Keratinocyte (primary cell): ENCODE data around the gene SYPL2. TPM values are rescaled to one million over a fixed set of nuclear protein-coding genes. Genes with fewer than 3 reads are reported as not detected.

Source experiments
- DNase-seq: peaks from one replicate; pipeline ENCODE4 v3.0.0-alpha.2; 2011; ENCODE audit warnings: low read depth, missing footprints, low spot score
- FAIRE-seq: peaks from 2 replicates; lab custom pipeline; 2011; peaks lifted over from hg19 to GRCh38; lab: Jason Lieb, UNC
- H2AFZ ChIP-seq: 2 replicates; pipeline ENCODE4 v1.6.0; 2012; ENCODE audit warnings: low read length, control low read depth, inconsistent platforms; ENCODE audit not compliant: control insufficient read depth
- H3K27ac ChIP-seq: 2 replicates; pipeline ENCODE4 v1.5.1; 2011; ENCODE audit warnings: low read length; ENCODE audit not compliant: control insufficient read depth, insufficient read depth
- H3K27me3 ChIP-seq: 3 replicates; pipeline ENCODE4 v1.6.0; 2011; ENCODE audit warnings: low read length; ENCODE audit not compliant: control insufficient read depth, insufficient read depth; ENCODE audit errors: extremely low read depth
- H3K36me3 ChIP-seq, 2 experiments: 2 replicates in 1 of 2; 3 replicates in 1 of 2; pipeline ENCODE4 v1.5.1; 2011; ENCODE audit warnings: low read length in 2 of 2, mild to moderate bottlenecking in 1 of 2; ENCODE audit not compliant: control insufficient read depth in 2 of 2, insufficient read depth in 2 of 2; ENCODE audit errors: extremely low read depth in 1 of 2
- H3K4me1 ChIP-seq: 3 replicates; pipeline ENCODE4 v1.5.1; 2011; ENCODE audit warnings: low read length; ENCODE audit not compliant: control insufficient read depth, insufficient read depth; ENCODE audit errors: extremely low read depth
- H3K4me2 ChIP-seq: 3 replicates; pipeline ENCODE4 v1.6.0; 2011; ENCODE audit warnings: low read depth, low read length; ENCODE audit not compliant: control insufficient read depth, insufficient read depth; ENCODE audit errors: extremely low read depth
- H3K4me3 ChIP-seq, 3 experiments: fragments of 200-600 bp in 1 of 3; sonication (generic) in 1 of 3; 2 replicates in 2 of 3; 3 replicates in 1 of 3; pipeline ENCODE4 v1.5.1; 2011 to 2016; ENCODE audit warnings: low read length in 3 of 3, mild to moderate bottlenecking in 3 of 3, control low read depth in 2 of 3, inconsistent platforms in 1 of 3, low read depth in 1 of 3, mixed read lengths in 1 of 3, mixed run types in 1 of 3, moderate library complexity in 1 of 3; ENCODE audit not compliant: control insufficient read depth in 2 of 3, insufficient read depth in 2 of 3; ENCODE audit errors: extremely low read depth in 1 of 3
- H3K79me2 ChIP-seq: 2 replicates; pipeline ENCODE4 v1.6.0; 2012; ENCODE audit warnings: low read length; ENCODE audit not compliant: control insufficient read depth, insufficient read depth
- H3K9ac ChIP-seq: 3 replicates; pipeline ENCODE4 v1.6.0; 2011; ENCODE audit warnings: low read length; ENCODE audit not compliant: control insufficient read depth, insufficient read depth; ENCODE audit errors: extremely low read depth
- H3K9me1 ChIP-seq: 3 replicates; pipeline ENCODE4 v1.6.0; 2011; ENCODE audit warnings: low read length; ENCODE audit not compliant: control insufficient read depth, insufficient read depth; ENCODE audit errors: extremely low read depth
- H3K9me3 ChIP-seq: 2 replicates; pipeline ENCODE4 v1.5.1; 2012; ENCODE audit warnings: low read depth, low read length; ENCODE audit not compliant: control insufficient read depth
- H4K20me1 ChIP-seq: 3 replicates; pipeline ENCODE4 v1.6.0; 2011; ENCODE audit warnings: low read length; ENCODE audit not compliant: control insufficient read depth, insufficient read depth; ENCODE audit errors: extremely low read depth
- EZH2 ChIP-seq: IDR thresholded peaks from one replicate; pipeline ENCODE4 v1.6.1; 2012; ENCODE audit warnings: inconsistent platforms, mild to moderate bottlenecking, low read length, moderate library complexity
- dilution Hi-C: fragments of 300-500 bp; cut with MboI; formaldehyde crosslinking; loops from one replicate; pipeline ENCODE4 v1.7.0; 2020; ENCODE audit warnings: low sequenced_read_pairs; ENCODE audit not compliant: extremely low pct_ligation_motif_present
- polyA plus RNA-seq, 5 experiments: library from polyadenylated mRNA; depleted of rRNA in 3 of 5; stranded (reverse) in 3 of 5; stranded (forward) in 1 of 5; unstranded in 1 of 5; fragments of >200 nt; gene quantifications; 1 replicate in 1 of 5; 2 replicates in 3 of 5; 3 replicates in 1 of 5; pipeline versions ENCODE4 v1.2.1 to v1.2.3, GENCODE V29; 2011 to 2012; ENCODE audit warnings: missing spikeins in 2 of 5, low read depth in 1 of 5, low replicate concordance in 1 of 5
- TF ChIP-seq, protein P1 (sequence below), 3 experiments: IDR thresholded peaks in 1 of 3; conservative IDR thresholded peaks in 1 of 3; optimal IDR thresholded peaks in 1 of 3; 2 replicates in 2 of 3; 3 replicates in 1 of 3; pipeline versions ENCODE3 to v1.5.1; 2011; ENCODE audit warnings: low read length in 3 of 3, mild to moderate bottlenecking in 3 of 3, moderate library complexity in 2 of 3, control low read depth in 1 of 3, inconsistent platforms in 1 of 3; ENCODE audit not compliant: insufficient read depth in 2 of 3; ENCODE audit errors: extremely low read depth in 1 of 3

SYPL2 gene
- polyA plus RNA-seq, 1 donor (not counting 4 experiments of a cell fraction or from before 2014, with no cell fraction given): not detected

DNA sequence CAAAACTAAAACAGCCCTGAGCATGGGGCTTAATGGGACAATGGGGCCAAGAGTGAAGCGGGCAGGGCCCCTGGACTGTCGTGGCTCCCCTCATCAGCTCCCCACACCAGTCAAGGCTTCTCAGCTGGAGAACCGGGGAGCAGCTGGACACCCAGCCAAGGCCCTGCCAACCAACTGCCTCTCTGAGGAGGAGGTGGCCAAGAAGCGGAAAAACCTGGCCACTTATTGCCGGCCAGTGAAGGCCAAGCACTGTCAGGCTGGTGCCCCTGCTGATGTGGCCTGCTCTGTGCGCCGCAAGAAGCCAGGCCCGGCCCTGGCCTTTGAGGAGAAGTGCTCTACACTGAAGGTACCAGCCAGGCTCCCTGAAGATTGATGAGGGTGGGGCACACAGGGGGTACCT, 25.0 kb downstream of the SYPL2 start:
- no peaks in the 10 kb centered on the region for H3K9me3 ChIP-seq
- H3K9ac ChIP-seq: no peak overlapping the region
- no peaks in the 10 kb centered on the region for H3K9me1 ChIP-seq
- no peak overlapping the region for H2AFZ ChIP-seq
- H3K4me3 ChIP-seq: no peak overlapping the region
- H3K4me1 ChIP-seq: peaks cover 7% of the 10 kb centered on the region
- DNase-seq: no peak
- no peak overlapping the region for H3K27ac ChIP-seq
- no peaks in the 10 kb centered on the region for H3K27me3 ChIP-seq
- no peaks in the 10 kb centered on the region for H4K20me1 ChIP-seq
- H3K36me3 ChIP-seq: peaks cover 14% of the 10 kb centered on the region in 2 experiments
- peaks cover 7% of the 10 kb centered on the region for H3K79me2 ChIP-seq
- TF ChIP-seq, protein P1, sequence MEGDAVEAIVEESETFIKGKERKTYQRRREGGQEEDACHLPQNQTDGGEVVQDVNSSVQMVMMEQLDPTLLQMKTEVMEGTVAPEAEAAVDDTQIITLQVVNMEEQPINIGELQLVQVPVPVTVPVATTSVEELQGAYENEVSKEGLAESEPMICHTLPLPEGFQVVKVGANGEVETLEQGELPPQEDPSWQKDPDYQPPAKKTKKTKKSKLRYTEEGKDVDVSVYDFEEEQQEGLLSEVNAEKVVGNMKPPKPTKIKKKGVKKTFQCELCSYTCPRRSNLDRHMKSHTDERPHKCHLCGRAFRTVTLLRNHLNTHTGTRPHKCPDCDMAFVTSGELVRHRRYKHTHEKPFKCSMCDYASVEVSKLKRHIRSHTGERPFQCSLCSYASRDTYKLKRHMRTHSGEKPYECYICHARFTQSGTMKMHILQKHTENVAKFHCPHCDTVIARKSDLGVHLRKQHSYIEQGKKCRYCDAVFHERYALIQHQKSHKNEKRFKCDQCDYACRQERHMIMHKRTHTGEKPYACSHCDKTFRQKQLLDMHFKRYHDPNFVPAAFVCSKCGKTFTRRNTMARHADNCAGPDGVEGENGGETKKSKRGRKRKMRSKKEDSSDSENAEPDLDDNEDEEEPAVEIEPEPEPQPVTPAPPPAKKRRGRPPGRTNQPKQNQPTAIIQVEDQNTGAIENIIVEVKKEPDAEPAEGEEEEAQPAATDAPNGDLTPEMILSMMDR (optimal IDR thresholded peaks at IDR 0.05 in 1 of 3, IDR thresholded peaks at IDR 0.05 in 1 of 3, conservative IDR thresholded peaks at IDR 0.05 in 1 of 3; ENCODE audit: extremely low read depth in 1 of 3, insufficient read depth in 2 of 3, low read length in 3 of 3): no peak
- no peak for TF ChIP-seq EZH2
- no peak for FAIRE-seq
- dilution Hi-C loops: no loop called here
- no peak overlapping the region for H3K4me2 ChIP-seq

DNA sequence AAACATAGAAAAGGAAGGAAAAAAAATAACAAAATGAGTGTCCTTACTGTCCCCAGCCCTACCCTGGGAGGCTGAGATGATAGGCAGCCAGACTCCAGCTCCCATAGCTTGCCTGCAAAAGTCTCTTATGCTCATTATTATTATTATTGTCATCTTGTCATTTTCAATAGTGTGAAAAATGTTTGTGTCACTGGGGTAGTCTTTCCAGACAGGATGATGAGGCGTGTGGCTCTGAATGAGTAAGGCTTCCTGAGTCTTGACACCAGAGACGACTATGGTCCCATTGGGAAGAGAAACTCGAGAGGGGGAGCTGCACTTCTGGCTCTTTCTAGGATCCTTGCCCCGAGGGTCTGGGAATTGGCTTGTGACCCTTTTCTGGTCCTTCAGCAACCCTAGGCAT, 26.4 kb downstream of the SYPL2 start:
- Histone ChIP-seq H3K79me2 (peaks cover 7% of the 10 kb centered on the region), H3K4me2 (no peak overlapping the region), H3K36me3 (peaks cover 15% of the 10 kb centered on the region in 2 experiments), H3K4me1 (peaks cover 7% of the 10 kb centered on the region), H3K27me3 (no peaks in the 10 kb centered on the region), H3K9me1 (no peaks in the 10 kb centered on the region), H3K9me3 (no peaks in the 10 kb centered on the region), H3K4me3 (no peak overlapping the region), H2AFZ (no peak overlapping the region), H3K27ac (no peak overlapping the region), H3K9ac (no peak overlapping the region), H4K20me1 (no peaks in the 10 kb centered on the region)
- no peak for DNase-seq
- TF ChIP-seq, protein P1 (optimal IDR thresholded peaks at IDR 0.05 in 1 of 3, IDR thresholded peaks at IDR 0.05 in 1 of 3, conservative IDR thresholded peaks at IDR 0.05 in 1 of 3; ENCODE audit: extremely low read depth in 1 of 3, insufficient read depth in 2 of 3, low read length in 3 of 3): no peak
- no peak for TF ChIP-seq EZH2
- no peak for FAIRE-seq
- dilution Hi-C loops: no loop called here
